IMR-90 (cell line): ENCODE results near the gene MILR1. TPM values are rescaled to one million over a fixed set of nuclear protein-coding genes. Genes with fewer than 3 reads are reported as not detected.

Experiments
- ATAC-seq: fragments of 200-7000 bp; cut with Tn5 transposase; 2 replicates; pipeline ENCODE4 v1.9.1; 2020; ENCODE audit warnings: low read depth, mild to moderate bottlenecking, moderate library complexity
- BruUV-seq: library from RNA; stranded (reverse); fragments of 400-500 nt; replicated peaks from 2 replicates; lab custom pipeline; 2021; lab: Mats Ljungman, UMichigan
- CTCF ChIA-PET: fragments of 300-600 bp; formaldehyde crosslinking; extraction: SDS; loops from one replicate; lab custom pipeline; 2021; ENCODE audit warnings: antibody characterized with exemption; lab: Yijun Ruan, JAX
- POLR2A ChIA-PET: fragments of 300-600 bp; sonication (Branson Sonifier 250); formaldehyde crosslinking; loops from one replicate; lab custom pipeline; 2022; ENCODE audit warnings: antibody characterized with exemption; ENCODE audit not compliant: unreplicated experiment; lab: Charles Lee
- DNase-seq: peaks from one replicate; pipeline ENCODE4 v3.0.0; 2013
- H2AFZ ChIP-seq: replicated peaks from 2 replicates; pipeline ENCODE3; 2013; ENCODE audit warnings: low read length, mild to moderate bottlenecking; ENCODE audit not compliant: poor library complexity
- H2AK5ac ChIP-seq: 2 replicates; pipeline ENCODE4 v1.6.1; 2013; ENCODE audit warnings: low read depth, low read length, inconsistent platforms
- H2AK9ac ChIP-seq: replicated peaks from 2 replicates; pipeline ENCODE3; 2013; ENCODE audit warnings: mild to moderate bottlenecking, low read depth, low read length, moderate library complexity; ENCODE audit not compliant: poor library complexity
- H2BK120ac ChIP-seq: 2 replicates; pipeline ENCODE4 v1.6.1; 2013; ENCODE audit warnings: low read depth, low read length, inconsistent platforms
- H2BK15ac ChIP-seq: 3 replicates; pipeline ENCODE4 v1.6.1; 2013; ENCODE audit warnings: low read depth, low read length, inconsistent platforms
- H2BK20ac ChIP-seq: 2 replicates; pipeline ENCODE4 v1.6.1; 2013; ENCODE audit warnings: low read depth, mild to moderate bottlenecking, inconsistent platforms, low read length, moderate library complexity
- H2BK5ac ChIP-seq: 2 replicates; pipeline ENCODE4 v1.6.1; 2013; ENCODE audit warnings: mild to moderate bottlenecking, low read depth, low read length, inconsistent platforms; ENCODE audit not compliant: poor library complexity, severe bottlenecking
- H3K14ac ChIP-seq: replicated peaks from 2 replicates; pipeline ENCODE4 v1.6.1; 2013; ENCODE audit warnings: low read depth, low read length, inconsistent platforms
- H3K18ac ChIP-seq: 2 replicates; pipeline ENCODE4 v1.6.1; 2013; ENCODE audit warnings: low read depth, low read length, control low read depth
- H3K23ac ChIP-seq: 2 replicates; pipeline ENCODE4 v1.6.1; 2013; ENCODE audit warnings: low read depth, low read length, inconsistent platforms
- H3K27ac ChIP-seq: 2 replicates; pipeline ENCODE4 v1.5.1; 2013; ENCODE audit warnings: mild to moderate bottlenecking, control low read depth, low read length; ENCODE audit not compliant: insufficient read depth
- H3K27me3 ChIP-seq: 2 replicates; pipeline ENCODE4 v1.6.1; 2013; ENCODE audit warnings: low read length; ENCODE audit not compliant: control insufficient read depth, insufficient read depth
- H3K36me3 ChIP-seq: 2 replicates; pipeline ENCODE4 v1.6.1; 2013; ENCODE audit warnings: low read length, mixed read lengths; ENCODE audit not compliant: control insufficient read depth, insufficient read depth
- H3K4ac ChIP-seq: 2 replicates; pipeline ENCODE4 v1.6.1; 2013; ENCODE audit warnings: low read depth, low read length, inconsistent platforms
- H3K4me1 ChIP-seq: 2 replicates; pipeline ENCODE4 v1.6.1; 2013; ENCODE audit warnings: low read length, mixed read lengths; ENCODE audit not compliant: control insufficient read depth, insufficient read depth
- H3K4me2 ChIP-seq: 2 replicates; pipeline ENCODE4 v1.6.1; 2013; ENCODE audit warnings: low read depth, mild to moderate bottlenecking, control low read depth, low read length, moderate library complexity
- H3K4me3 ChIP-seq: 2 replicates; pipeline ENCODE4 v1.5.1; 2013; ENCODE audit warnings: low read depth, mild to moderate bottlenecking, control low read depth, low read length, moderate library complexity; ENCODE audit not compliant: insufficient read depth
- H3K56ac ChIP-seq: 2 replicates; pipeline ENCODE4 v1.6.1; 2013; ENCODE audit warnings: low read length, inconsistent platforms; ENCODE audit not compliant: insufficient read depth; ENCODE audit errors: extremely low read depth
- H3K79me1 ChIP-seq, 2 experiments: 2 replicates each; pipeline ENCODE4 v1.6.1; 2013; ENCODE audit warnings: low read length in 2 of 2, inconsistent platforms in 1 of 2, low read depth in 1 of 2
- H3K9ac ChIP-seq: 2 replicates; pipeline ENCODE4 v1.6.1; 2013; ENCODE audit warnings: low read depth, low read length, control low read depth
- H3K9me1 ChIP-seq: 2 replicates; pipeline ENCODE4 v1.6.1; 2013; ENCODE audit warnings: low read length, inconsistent platforms; ENCODE audit not compliant: insufficient read depth
- H3K9me3 ChIP-seq: 2 replicates; pipeline ENCODE4 v1.6.1; 2013; ENCODE audit warnings: low read length; ENCODE audit not compliant: control insufficient read depth, insufficient read depth
- H4K20me1 ChIP-seq: 2 replicates; pipeline ENCODE4 v1.6.1; 2013; ENCODE audit warnings: low read length, inconsistent platforms; ENCODE audit not compliant: insufficient read depth
- H4K5ac ChIP-seq: 2 replicates; pipeline ENCODE4 v1.6.1; 2013; ENCODE audit warnings: mild to moderate bottlenecking, low read depth, low read length, control low read depth
- H4K8ac ChIP-seq, 2 experiments: 2 replicates each; pipeline ENCODE4 v1.6.1; 2013; ENCODE audit warnings: low read depth in 2 of 2, low read length in 2 of 2, control low read depth in 1 of 2, inconsistent platforms in 1 of 2
- H4K91ac ChIP-seq: 2 replicates; pipeline ENCODE4 v1.6.1; 2013; ENCODE audit warnings: low read depth, low read length, inconsistent platforms; ENCODE audit not compliant: insufficient read depth
- BHLHE40 ChIP-seq: fragments of 150-350 bp; IDR thresholded peaks from 2 replicates; pipeline ENCODE4 v1.6.1; 2016; ENCODE audit warnings: mild to moderate bottlenecking, low read depth, low read length
- CEBPB ChIP-seq: IDR thresholded peaks from 2 replicates; pipeline ENCODE4 v1.6.1; 2012; ENCODE audit warnings: low read depth, low read length, improper control_type of control experiment
- CHD1 ChIP-seq: IDR thresholded peaks from 2 replicates; pipeline ENCODE4 v1.6.1; 2012; ENCODE audit warnings: low read depth, low read length, improper control_type of control experiment
- CTCF ChIP-seq: conservative IDR thresholded peaks from 2 replicates; pipeline ENCODE4 v1.5.1; 2012; ENCODE audit warnings: mild to moderate bottlenecking, low read depth, low read length, improper control_type of control experiment
- ELK1 ChIP-seq: fragments of 150-350 bp; IDR thresholded peaks from 2 replicates; pipeline ENCODE4 v1.6.1; 2016; ENCODE audit warnings: low read depth, mild to moderate bottlenecking, low read length, moderate library complexity, borderline replicate concordance
- FOS ChIP-seq: fragments of 150-350 bp; IDR thresholded peaks from 2 replicates; pipeline ENCODE4 v1.6.1; 2016; ENCODE audit warnings: low read depth, low read length
- MAZ ChIP-seq: IDR thresholded peaks from 2 replicates; pipeline ENCODE4 v1.6.1; 2012; ENCODE audit warnings: low read depth, mild to moderate bottlenecking, low read length, improper control_type of control experiment, moderate library complexity, borderline replicate concordance
- MXI1 ChIP-seq: IDR thresholded peaks from 2 replicates; pipeline ENCODE4 v1.6.1; 2012; ENCODE audit warnings: low read depth, mild to moderate bottlenecking, low read length, moderate library complexity, borderline replicate concordance
- NFE2L2 ChIP-seq: fragments of 150-350 bp; IDR thresholded peaks from 2 replicates; pipeline ENCODE4 v1.6.1; 2016; ENCODE audit warnings: low read depth, mild to moderate bottlenecking, low read length
- POLR2A ChIP-seq: IDR thresholded peaks from 2 replicates; pipeline ENCODE4 v1.6.1; 2012; ENCODE audit warnings: mild to moderate bottlenecking, low read depth, low read length
- RCOR1 ChIP-seq: IDR thresholded peaks from 2 replicates; pipeline ENCODE4 v1.6.1; 2012; ENCODE audit warnings: mild to moderate bottlenecking, low read length, improper control_type of control experiment; ENCODE audit not compliant: insufficient replicate concordance
- RFX5 ChIP-seq: IDR thresholded peaks from 2 replicates; pipeline ENCODE4 v1.8.0; 2012; ENCODE audit warnings: low read depth, mild to moderate bottlenecking, low read length, moderate library complexity
- SMC3 ChIP-seq: fragments of 150-350 bp; IDR thresholded peaks from 2 replicates; pipeline ENCODE4 v1.6.1; 2016; ENCODE audit warnings: low read depth, mild to moderate bottlenecking, antibody characterized with exemption, low read length, moderate library complexity
- WGBS, 2 experiments: methylation state at CpG; one replicate each; pipeline versions ENCODE4 v1.1.5 to v1.1.7; 2013; ENCODE audit warnings: missing lambda C conversion rate in 2 of 2; ENCODE audit not compliant: insufficient read length in 1 of 2; ENCODE audit errors: extremely low coverage in 2 of 2; 5-methylcytosine and 5-hydroxymethylcytosine counted together
- dilution Hi-C: fragments of 300-500 bp; cut with HindIII; formaldehyde crosslinking; loops from one replicate; pipeline ENCODE4 v1.14.3; 2018; ENCODE audit warnings: low sequenced_read_pairs; ENCODE audit not compliant: unreplicated experiment
- in situ Hi-C: fragments of 300-500 bp; cut with MboI; formaldehyde crosslinking; loops from 3 replicates; pipeline ENCODE4 v1.14.3; 2019; ENCODE audit warnings: low sequenced_read_pairs, inconsistent platforms, mixed read lengths
- intact Hi-C: fragments of 100-400 bp; cut with micrococcal nuclease; formaldehyde crosslinking; loops from 2 replicates; pipeline ENCODE4 v1.10.0; 2022
- polyA plus RNA-seq, 3 experiments: library from polyadenylated mRNA; depleted of rRNA; stranded (reverse); fragments of >200 nt; gene quantifications; 2 replicates each; pipeline ENCODE4 v1.2.3, GENCODE V29; 2012; ENCODE audit warnings: low replicate concordance in 1 of 3
- total RNA-seq: library from RNA; depleted of rRNA; stranded (reverse); fragments of >200 nt; gene quantifications from 2 replicates; pipeline ENCODE4 v1.2.3, GENCODE V29; 2012

Gene MILR1
- total and polyA plus RNA-seq, 2 of the 4 experiments (the other 2 are of a cell fraction): 0.36 to 0.44 TPM

DNA sequence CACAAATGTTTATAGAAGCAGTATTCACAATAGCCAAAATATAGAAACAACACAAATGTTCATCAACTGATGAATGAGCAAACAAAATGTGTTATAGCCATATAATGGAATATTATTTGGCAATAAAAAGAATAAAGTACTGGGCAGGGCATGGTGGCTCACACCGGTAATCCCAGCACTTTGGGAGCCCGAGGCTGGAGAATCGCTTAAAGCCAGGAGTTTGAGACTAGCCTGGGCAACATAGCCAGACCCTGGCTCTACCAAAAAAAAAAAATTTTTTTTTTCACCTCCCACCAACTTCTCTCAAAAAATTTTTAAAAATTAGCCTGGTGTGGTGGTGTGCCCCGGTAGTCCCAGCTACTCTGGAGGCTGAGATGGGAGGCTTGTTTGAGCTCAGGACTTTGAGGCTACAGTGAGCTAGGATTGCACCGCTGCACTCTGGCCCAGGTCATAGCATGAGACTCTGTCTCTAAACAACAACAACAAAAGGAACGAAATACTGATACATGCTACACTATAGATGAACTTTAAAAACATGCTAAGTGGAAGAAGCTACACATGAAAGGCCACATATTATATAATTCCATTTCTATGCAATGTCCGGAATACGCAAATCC, 47.6 kb upstream of the MILR1 start:
- CTCF ChIA-PET: interaction anchor here (0.7 kb wide), 1 partner anchor 69 kb away, joined by 3 read pairs; no protein-coding TSS in a partner anchor
- no peak for DNase-seq
- dilution Hi-C loops: no loop called here

More for the DNA sequence above, 47.6 kb upstream of the MILR1 start:
- H3K27me3 ChIP-seq: no peaks in the 10 kb centered on the region; the same call in 1 of the 2 replicates
- H4K5ac ChIP-seq: no peak overlapping the region
- H3K4ac ChIP-seq: no peak overlapping the region
- H3K4me1 ChIP-seq: no peaks in the 10 kb centered on the region
- POLR2A ChIA-PET: no interaction called here
- H2BK15ac ChIP-seq: no peak overlapping the region
- H2AK9ac ChIP-seq: no peak overlapping the region
- H2AFZ ChIP-seq: no peak overlapping the region
- no TSS peak for BruUV-seq
- no peak overlapping the region for H3K9ac ChIP-seq
- ATAC-seq: no peak
- no peak overlapping the region for H2BK5ac ChIP-seq
- in situ Hi-C loops: no loop called here
- H3K79me1 ChIP-seq: no peaks in the 10 kb centered on the region
- no peak overlapping the region for H3K56ac ChIP-seq
- intact Hi-C loops: no loop called here
- H4K8ac ChIP-seq: no peak overlapping the region
- no peak overlapping the region for H3K14ac ChIP-seq
- no peak overlapping the region for H3K18ac ChIP-seq
- H2BK20ac ChIP-seq: no peak overlapping the region
- H4K20me1 ChIP-seq: no peaks in the 10 kb centered on the region
- WGBS, 2 experiments: no CpG with 5 or more reads among the region's 8 CpGs
- no peaks in the 10 kb centered on the region for H3K36me3 ChIP-seq
- no peak overlapping the region for H3K27ac ChIP-seq
- TF ChIP-seq SMC3 (no peak), FOS (no peak), ELK1 (no peak), MAZ (no peak), CTCF (no peak), MXI1 (no peak), RFX5 (no peak), RCOR1 (no peak), POLR2A (no peak), NFE2L2 (no peak), CHD1 (no peak), CEBPB (no peak), BHLHE40 (no peak)
- H3K4me3 ChIP-seq: no peak overlapping the region
- no peak overlapping the region for H3K23ac ChIP-seq
- H2AK5ac ChIP-seq: no peak overlapping the region
- no peaks in the 10 kb centered on the region for H3K9me1 ChIP-seq
- H3K9me3 ChIP-seq: peaks cover 2% of the 10 kb centered on the region; the same call in 1 of the 2 replicates
- H2BK120ac ChIP-seq: no peak overlapping the region
- no peak overlapping the region for H4K91ac ChIP-seq
- H3K4me2 ChIP-seq: no peak overlapping the region
